H1 (cell line): Measurements from ENCODE around the gene MYCBP2. TPM values are rescaled to one million over a fixed set of nuclear protein-coding genes. Genes with fewer than 3 reads are reported as not detected.

Experiments
- CTCF ChIA-PET: fragments of 300-600 bp; sonication (Branson Sonifier 250); formaldehyde crosslinking; loops from one replicate; lab custom pipeline; 2021; ENCODE audit not compliant: partially characterized antibody; lab: Charles Lee
- POLR2A ChIA-PET: fragments of 300-600 bp; sonication (Branson Sonifier 250); formaldehyde crosslinking; loops from one replicate; lab custom pipeline; 2021; ENCODE audit warnings: inconsistent platforms; ENCODE audit not compliant: partially characterized antibody; lab: Charles Lee
- DNase-seq, 2 experiments: peaks; one replicate each; pipeline versions ENCODE4 v3.0.0 to v3.0.0-alpha.2; 2010 to 2022; ENCODE audit warnings: low spot score in 2 of 2, low read depth in 1 of 2, mixed read lengths in 1 of 2
- FAIRE-seq: peaks from 2 replicates; lab custom pipeline; 2011; peaks lifted over from hg19 to GRCh38; lab: Jason Lieb, UNC
- H2AFZ ChIP-seq: 2 replicates; pipeline ENCODE4 v1.8.1; 2012; ENCODE audit warnings: low read length, inconsistent platforms
- H2AK5ac ChIP-seq: 2 replicates; pipeline ENCODE4 v1.6.1; 2013; ENCODE audit warnings: low read depth, low read length
- H2BK120ac ChIP-seq: replicated peaks from 2 replicates; pipeline ENCODE3; 2013; ENCODE audit warnings: low read depth, low read length, inconsistent platforms
- H2BK12ac ChIP-seq: 2 replicates; pipeline ENCODE4 v1.6.1; 2013; ENCODE audit warnings: low read depth, low read length
- H2BK15ac ChIP-seq: 2 replicates; pipeline ENCODE4 v1.6.1; 2013; ENCODE audit warnings: low read length
- H2BK20ac ChIP-seq: 2 replicates; pipeline ENCODE4 v1.6.1; 2013; ENCODE audit warnings: low read length
- H2BK5ac ChIP-seq: 2 replicates; pipeline ENCODE4 v1.6.1; 2013; ENCODE audit warnings: low read depth, low read length
- H3K14ac ChIP-seq: 2 replicates; pipeline ENCODE4 v1.6.1; 2013; ENCODE audit warnings: inconsistent platforms; ENCODE audit not compliant: insufficient read length
- H3K18ac ChIP-seq: 2 replicates; pipeline ENCODE4 v1.6.1; 2013; ENCODE audit warnings: low read length; ENCODE audit errors: extremely low read depth
- H3K23ac ChIP-seq: 2 replicates; pipeline ENCODE4 v1.6.1; 2013; ENCODE audit warnings: inconsistent platforms; ENCODE audit not compliant: insufficient read length
- H3K23me2 ChIP-seq: 2 replicates; pipeline ENCODE4 v1.6.1; 2013; ENCODE audit warnings: low read depth, low read length
- H3K27ac ChIP-seq: 2 replicates; pipeline ENCODE4 v1.6.1; 2011; ENCODE audit warnings: low read depth, low read length, inconsistent platforms
- H3K27me3 ChIP-seq, 4 experiments: replicated peaks in 1 of 4; 1 replicate in 1 of 4; 2 replicates in 3 of 4; pipeline versions ENCODE4 v1.6.1 to v1.8.1; 2011 to 2013; ENCODE audit warnings: low read length in 3 of 4, mild to moderate bottlenecking in 3 of 4, inconsistent platforms in 2 of 4, mixed read lengths in 2 of 4, moderate library complexity in 1 of 4; ENCODE audit not compliant: control insufficient read depth in 3 of 4, insufficient read depth in 3 of 4; ENCODE audit errors: extremely low read depth in 1 of 4
- H3K36me3 ChIP-seq, 4 experiments: 2 replicates each; pipeline versions ENCODE4 v1.6.1 to v1.8.1; 2011 to 2013; ENCODE audit warnings: mild to moderate bottlenecking in 4 of 4, low read length in 3 of 4, moderate library complexity in 2 of 4, control low read depth in 1 of 4, inconsistent platforms in 1 of 4; ENCODE audit not compliant: insufficient read depth in 4 of 4, control insufficient read depth in 2 of 4
- H3K4ac ChIP-seq: replicated peaks from 2 replicates; pipeline ENCODE3; 2013; ENCODE audit warnings: low read length, low read depth, mixed read lengths, inconsistent platforms; ENCODE audit not compliant: insufficient read length
- H3K4me1 ChIP-seq, 4 experiments: replicated peaks in 1 of 4; 1 replicate in 1 of 4; 2 replicates in 3 of 4; pipeline versions ENCODE4 v1.6.1 to v1.8.1; 2011 to 2013; ENCODE audit warnings: low read length in 3 of 4, inconsistent platforms in 2 of 4, mixed read lengths in 1 of 4; ENCODE audit not compliant: insufficient read depth in 4 of 4, control insufficient read depth in 3 of 4
- H3K4me2 ChIP-seq, 2 experiments: 2 replicates each; pipeline versions ENCODE4 v1.6.1 to v1.8.1; 2011 to 2013; ENCODE audit warnings: low read depth in 2 of 2, low read length in 2 of 2, control low read depth in 1 of 2, inconsistent platforms in 1 of 2, mild to moderate bottlenecking in 1 of 2; ENCODE audit not compliant: insufficient read depth in 1 of 2
- H3K4me3 ChIP-seq, 4 experiments: fragments of 200-600, 300-600 bp in 1 of 4; sonication (generic), shearing (Covaris generic), sonication (Bioruptor Twin) in 1 of 4; 2 replicates each; pipeline versions ENCODE4 v1.5.1 to v1.8.1; 2011 to 2016; ENCODE audit warnings: low read length in 4 of 4, low read depth in 3 of 4, control low read depth in 2 of 4, inconsistent platforms in 2 of 4, mild to moderate bottlenecking in 2 of 4, mixed read lengths in 1 of 4, moderate library complexity in 1 of 4; ENCODE audit not compliant: insufficient read depth in 2 of 4; ENCODE audit errors: extremely low read depth in 1 of 4
- H3K56ac ChIP-seq: replicated peaks from 2 replicates; pipeline ENCODE3; 2013; ENCODE audit warnings: low read depth, mild to moderate bottlenecking, mixed read lengths, low read length, inconsistent platforms; ENCODE audit not compliant: insufficient read length
- H3K79me1 ChIP-seq: 2 replicates; pipeline ENCODE4 v1.6.1; 2013; ENCODE audit warnings: low read depth, low read length, control low read depth
- H3K79me2 ChIP-seq, 2 experiments: 2 replicates each; pipeline versions ENCODE4 v1.6.1 to v1.8.1; 2012 to 2013; ENCODE audit warnings: low read length in 2 of 2, mild to moderate bottlenecking in 2 of 2, inconsistent platforms in 1 of 2; ENCODE audit not compliant: insufficient read depth in 2 of 2, control insufficient read depth in 1 of 2
- H3K9ac ChIP-seq, 4 experiments: replicated peaks in 1 of 4; 1 replicate in 1 of 4; 2 replicates in 3 of 4; pipeline versions ENCODE4 v1.6.1 to v1.8.1; 2011 to 2013; ENCODE audit warnings: low read depth in 3 of 4, low read length in 3 of 4, control low read depth in 2 of 4, mild to moderate bottlenecking in 2 of 4, moderate library complexity in 2 of 4, inconsistent platforms in 1 of 4; ENCODE audit errors: extremely low read depth in 1 of 4
- H3K9me3 ChIP-seq, 2 experiments: 2 replicates each; pipeline versions ENCODE4 v1.6.1 to v1.8.1; 2012 to 2013; ENCODE audit warnings: mild to moderate bottlenecking in 2 of 2, moderate library complexity in 2 of 2, control low read depth in 1 of 2, inconsistent platforms in 1 of 2, low read depth in 1 of 2, low read length in 1 of 2, mixed read lengths in 1 of 2; ENCODE audit not compliant: insufficient read depth in 2 of 2
- H4K20me1 ChIP-seq, 2 experiments: replicated peaks in 1 of 2; 2 replicates each; pipeline versions ENCODE3 to v1.8.1; 2011 to 2013; ENCODE audit warnings: inconsistent platforms in 2 of 2, low read length in 2 of 2, mild to moderate bottlenecking in 1 of 2; ENCODE audit not compliant: insufficient read depth in 2 of 2, control insufficient read depth in 1 of 2
- H4K5ac ChIP-seq: 2 replicates; pipeline ENCODE4 v1.6.1; 2013; ENCODE audit warnings: low read length, low read depth, mixed read lengths, inconsistent platforms; ENCODE audit not compliant: insufficient read length
- H4K8ac ChIP-seq: 2 replicates; pipeline ENCODE4 v1.8.0; 2013; ENCODE audit warnings: mild to moderate bottlenecking, moderate library complexity, low read length, inconsistent platforms; ENCODE audit not compliant: insufficient read depth; ENCODE audit errors: extremely low read depth
- H4K91ac ChIP-seq: replicated peaks from 2 replicates; pipeline ENCODE3; 2013; ENCODE audit warnings: low read length, mixed read lengths, inconsistent platforms; ENCODE audit not compliant: insufficient read length
- HDAC6 ChIP-seq: IDR thresholded peaks from one replicate; pipeline ENCODE4 v1.7.1; 2012; ENCODE audit warnings: low read depth, mild to moderate bottlenecking, inconsistent platforms, low read length, moderate library complexity
- TBP ChIP-seq: IDR thresholded peaks from 2 replicates; pipeline ENCODE4 v1.6.1; 2011; ENCODE audit warnings: low read depth, low read length, improper control_type of control experiment
- WGBS, 2 experiments: shearing (Covaris generic) in 1 of 2; methylation state at CpG; one replicate each; pipeline versions ENCODE4 v1.1.6 to v1.1.7; 2013 to 2015; ENCODE audit warnings: low lambda C conversion rate in 2 of 2, mixed read lengths in 2 of 2, inconsistent platforms in 1 of 2, low coverage in 1 of 2, missing lambda C conversion rate in 1 of 2; ENCODE audit not compliant: insufficient replicate concordance in 2 of 2, insufficient coverage in 1 of 2, insufficient read length in 1 of 2; ENCODE audit errors: extremely low coverage in 1 of 2, missing lambda C conversion rate in 1 of 2; 5-methylcytosine and 5-hydroxymethylcytosine counted together
- polyA plus RNA-seq, 7 experiments: library from polyadenylated mRNA; depleted of rRNA in 3 of 7; stranded (reverse) in 5 of 7; unstranded in 2 of 7; fragments of >200 nt in 5 of 7; fragments of 200-250 nt in 2 of 7; gene quantifications; 1 replicate in 5 of 7; 2 replicates in 1 of 7; 4 replicates in 1 of 7; pipeline versions ENCODE4 v1.2.1 to v1.2.3, GENCODE V29; 2011 to 2013; ENCODE audit warnings: missing spikeins in 2 of 7, mixed read lengths in 2 of 7
- total RNA-seq: library from RNA; stranded (reverse); fragmentation: NEBNext Ultra II Directional; extraction: Animal tissue kit (Norgen Biotek cat#: 25700); gene quantifications from 2 replicates; pipeline ENCODE4 v1.2.1, GENCODE V29; 2021

Gene MYCBP2
- total and polyA plus RNA-seq, 2 of the 8 experiments (the other 6 are each of a cell fraction or from before 2014, with no cell fraction given) = 19.0 to 52.1 TPM

GRCh38 chr13:77290342-77290741, 36.6 kb downstream of the MYCBP2 start:
- no peak overlapping the region for H2AFZ ChIP-seq
- WGBS, 2 experiments = 91% methylated on average over 2 of the region's 2 CpGs; no CpG with 5 or more reads in 1 of the 2 experiments
- no peak overlapping the region for H3K14ac ChIP-seq
- no peak overlapping the region for H4K91ac ChIP-seq
- no peaks in the 10 kb centered on the region for H3K9me3 ChIP-seq
- no peak overlapping the region for H2BK20ac ChIP-seq
- POLR2A ChIA-PET = no interaction called here
- no peak overlapping the region for H3K56ac ChIP-seq
- no peak overlapping the region for H2BK5ac ChIP-seq
- no peak overlapping the region for H2AK5ac ChIP-seq
- no peak overlapping the region for H3K4me3 ChIP-seq
- H4K5ac ChIP-seq = no peak overlapping the region
- no peak overlapping the region for H3K27ac ChIP-seq
- H3K4ac ChIP-seq = peak overlapping the region; percentile 38
- H3K18ac ChIP-seq = no peak overlapping the region
- H4K8ac ChIP-seq = no peak overlapping the region
- no peaks in the 10 kb centered on the region for H3K23me2 ChIP-seq
- no peaks in the 10 kb centered on the region for H3K79me2 ChIP-seq
- H2BK12ac ChIP-seq = no peak overlapping the region
- no peaks in the 10 kb centered on the region for H3K27me3 ChIP-seq
- H3K23ac ChIP-seq = no peak overlapping the region
- H3K4me1 ChIP-seq = no peaks in the 10 kb centered on the region; a peak in 1 of 7 replicates
- H2BK120ac ChIP-seq = no peak overlapping the region
- peaks cover 0 to 4% (median 0%) of the 10 kb centered on the region in 4 experiments; a peak in 4 of 8 replicates for H3K36me3 ChIP-seq
- no peaks in the 10 kb centered on the region for H4K20me1 ChIP-seq
- no peak for FAIRE-seq
- no peaks in the 10 kb centered on the region for H3K79me1 ChIP-seq
- no peak for TF ChIP-seq HDAC6
- TF ChIP-seq TBP = no peak
- no peak overlapping the region for H3K9ac ChIP-seq
- H3K4me2 ChIP-seq = no peak overlapping the region
- H2BK15ac ChIP-seq = no peak overlapping the region
- CTCF ChIA-PET = interaction anchor here (0.6 kb wide), 1 partner anchor 343 kb away, joined by 4 read pairs; no protein-coding TSS in a partner anchor
- no peak for DNase-seq
